PC-3 (cell line): ENCODE results near the gene JADE3. TPM values are rescaled to one million over a fixed set of nuclear protein-coding genes. Genes with fewer than 3 reads are reported as not detected.
"Not testable (repeated sequence)": the region's sequence is repeated elsewhere in the genome, so short reads cannot be mapped to it uniquely, and the experiment has no call there.

Experiments used
- ATAC-seq: fragments of 200-7000 bp; cut with Tn5 transposase; 2 replicates; pipeline ENCODE4 v1.9.1; 2020; ENCODE audit warnings: mild to moderate bottlenecking, moderate library complexity
- BruUV-seq: library from RNA; stranded (reverse); fragments of 400-500 nt; replicated peaks from 2 replicates; lab custom pipeline; 2021; lab: Mats Ljungman, UMichigan
- CTCF ChIA-PET: fragments of 300-600 bp; sonication (Branson Sonifier 250); formaldehyde crosslinking; loops from one replicate; lab custom pipeline; 2022; ENCODE audit warnings: antibody characterized with exemption; lab: Charles Lee
- POLR2A ChIA-PET: fragments of 300-600 bp; sonication (Branson Sonifier 250); formaldehyde crosslinking; loops from one replicate; lab custom pipeline; 2022; ENCODE audit warnings: antibody characterized with exemption; ENCODE audit not compliant: unreplicated experiment; lab: Charles Lee
- DNase-seq: peaks from one replicate; pipeline ENCODE4 v3.0.0-alpha.2; 2015
- H2AFZ ChIP-seq: fragments of 300-600 bp; sonication (generic); 2 replicates; pipeline ENCODE4 v1.6.0; 2016; ENCODE audit warnings: antibody characterized with exemption, low read length
- H3F3A ChIP-seq: fragments of 300-600 bp; sonication (generic); one replicate; pipeline ENCODE4 v1.6.0; 2017; ENCODE audit warnings: antibody characterized with exemption, low read length, control low read depth, mild to moderate bottlenecking; ENCODE audit not compliant: unreplicated experiment
- H3K27ac ChIP-seq: fragments of 300-600 bp; sonication (generic); 2 replicates; pipeline ENCODE4 v1.5.1; 2016; ENCODE audit warnings: mild to moderate bottlenecking, low read length
- H3K27me3 ChIP-seq: fragments of 300-600 bp; sonication (generic); 2 replicates; pipeline ENCODE4 v1.6.1; 2016; ENCODE audit warnings: low read length, mixed read lengths
- H3K36me3 ChIP-seq: fragments of 300-600 bp; sonication (generic); 2 replicates; pipeline ENCODE4 v1.6.1; 2016; ENCODE audit warnings: low read depth, mixed run types, low read length, mixed read lengths
- H3K4me1 ChIP-seq: fragments of 300-600 bp; sonication (generic); 2 replicates; pipeline ENCODE4 v1.5.1; 2016; ENCODE audit warnings: low read length; ENCODE audit not compliant: insufficient read depth
- H3K4me2 ChIP-seq: fragments of 300-600 bp; sonication (generic); 2 replicates; pipeline ENCODE4 v1.6.0; 2016; ENCODE audit warnings: low read length
- H3K4me3 ChIP-seq: fragments of 300-600 bp; sonication (generic); 2 replicates; pipeline ENCODE4 v1.5.1; 2016; ENCODE audit warnings: mild to moderate bottlenecking, low read length, mixed read lengths
- H3K79me2 ChIP-seq: fragments of 300-600 bp; sonication (generic); 2 replicates; pipeline ENCODE4 v1.6.1; 2017; ENCODE audit warnings: low read length, mixed read lengths
- H3K9ac ChIP-seq: fragments of 300-600 bp; sonication (generic); 2 replicates; pipeline ENCODE4 v1.6.0; 2016; ENCODE audit warnings: mild to moderate bottlenecking, low read length
- H3K9me2 ChIP-seq: fragments of 300-600 bp; sonication (generic); replicated peaks from 2 replicates; pipeline ENCODE4 v1.6.1; 2016; ENCODE audit warnings: mixed run types, low read length, mixed read lengths
- H3K9me3 ChIP-seq: fragments of 300-600 bp; sonication (generic); 2 replicates; pipeline ENCODE4 v1.6.1; 2016; ENCODE audit warnings: low read length, mixed read lengths
- H4K20me1 ChIP-seq: fragments of 300-600 bp; sonication (generic); 2 replicates; pipeline ENCODE4 v1.6.1; 2016; ENCODE audit warnings: low read length, mixed read lengths
- EZH2 ChIP-seq: fragments of 300-600 bp; sonication (generic); IDR thresholded peaks from one replicate; pipeline ENCODE4 v1.6.1; 2017; ENCODE audit warnings: antibody characterized with exemption, mild to moderate bottlenecking, low read length; ENCODE audit not compliant: unreplicated experiment
- EZH2phosphoT487 ChIP-seq: fragments of 300-600 bp; sonication (generic); IDR thresholded peaks from 2 replicates; pipeline ENCODE4 v1.6.1; 2018; ENCODE audit warnings: mild to moderate bottlenecking, antibody characterized with exemption, low read length, borderline replicate concordance
- intact Hi-C: fragments of 100-400 bp; cut with micrococcal nuclease; formaldehyde crosslinking; loops from 2 replicates; pipeline ENCODE4 v1.9.0; 2023
- total RNA-seq: library from RNA; depleted of rRNA; stranded (reverse); fragments of >200 nt; gene quantifications from 2 replicates; pipeline ENCODE4 v1.2.3, GENCODE V29; 2014
- TF ChIP-seq, protein P1 (sequence below): fragments of 300-600 bp; sonication (generic); conservative IDR thresholded peaks from 2 replicates; pipeline ENCODE4 v1.5.1; 2017; ENCODE audit warnings: antibody characterized with exemption, low read depth, mild to moderate bottlenecking, low read length

Gene JADE3
- total RNA-seq, 1 experiment from 2014 or later: 7.1 TPM

DNA sequence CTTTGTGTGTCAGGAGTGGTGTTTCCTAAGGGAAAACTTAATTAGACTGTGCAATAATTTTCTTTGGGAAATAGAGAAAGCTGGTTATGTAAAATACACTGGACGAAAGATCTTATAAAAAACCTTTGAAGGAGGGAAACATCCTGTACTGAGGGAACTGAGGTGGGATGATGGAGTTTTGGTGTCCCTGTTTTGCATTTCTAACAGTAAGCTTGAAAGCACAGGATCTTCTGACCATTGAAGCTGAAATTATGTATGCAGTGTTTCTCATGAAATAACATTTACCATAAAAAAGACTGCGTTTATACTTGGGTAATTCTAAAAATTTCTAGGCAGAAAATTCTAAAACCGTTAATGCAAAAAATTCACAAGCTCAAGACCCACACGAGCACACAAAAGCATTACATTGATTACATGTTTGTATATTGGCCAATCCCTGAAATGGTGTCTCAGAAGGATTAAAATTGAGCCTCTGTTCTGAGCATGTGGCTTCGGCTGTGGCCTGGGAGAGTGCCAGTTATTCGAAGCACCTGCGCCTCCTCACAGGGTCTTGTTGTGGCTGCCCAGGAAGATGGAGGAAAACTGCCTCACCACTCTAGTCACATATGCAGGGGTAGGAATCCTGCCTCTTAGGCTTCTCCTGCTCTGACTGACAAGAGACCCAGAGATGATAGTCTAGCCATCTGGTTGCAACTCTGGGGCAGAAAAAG, 49.5 kb downstream of the JADE3 start:
- Histone ChIP-seq H3K79me2 (peaks cover 39% of the 10 kb centered on the region), H3F3A (no peaks in the 10 kb centered on the region), H3K36me3 (no peaks in the 10 kb centered on the region), H3K4me1 (peaks cover 5% of the 10 kb centered on the region; the same call in 1 of the 2 replicates), H3K9me2 (no peaks in the 10 kb centered on the region), H2AFZ (no peak overlapping the region), H4K20me1 (no peaks in the 10 kb centered on the region), H3K9ac (no peak overlapping the region), H3K4me2 (no peak overlapping the region), H3K27me3 (no peaks in the 10 kb centered on the region), H3K27ac (no peak overlapping the region), H3K9me3 (no peaks in the 10 kb centered on the region), H3K4me3 (no peak overlapping the region)
- TF ChIP-seq EZH2phosphoT487 (no peak), EZH2 (no peak)
- TF ChIP-seq, protein P1, sequence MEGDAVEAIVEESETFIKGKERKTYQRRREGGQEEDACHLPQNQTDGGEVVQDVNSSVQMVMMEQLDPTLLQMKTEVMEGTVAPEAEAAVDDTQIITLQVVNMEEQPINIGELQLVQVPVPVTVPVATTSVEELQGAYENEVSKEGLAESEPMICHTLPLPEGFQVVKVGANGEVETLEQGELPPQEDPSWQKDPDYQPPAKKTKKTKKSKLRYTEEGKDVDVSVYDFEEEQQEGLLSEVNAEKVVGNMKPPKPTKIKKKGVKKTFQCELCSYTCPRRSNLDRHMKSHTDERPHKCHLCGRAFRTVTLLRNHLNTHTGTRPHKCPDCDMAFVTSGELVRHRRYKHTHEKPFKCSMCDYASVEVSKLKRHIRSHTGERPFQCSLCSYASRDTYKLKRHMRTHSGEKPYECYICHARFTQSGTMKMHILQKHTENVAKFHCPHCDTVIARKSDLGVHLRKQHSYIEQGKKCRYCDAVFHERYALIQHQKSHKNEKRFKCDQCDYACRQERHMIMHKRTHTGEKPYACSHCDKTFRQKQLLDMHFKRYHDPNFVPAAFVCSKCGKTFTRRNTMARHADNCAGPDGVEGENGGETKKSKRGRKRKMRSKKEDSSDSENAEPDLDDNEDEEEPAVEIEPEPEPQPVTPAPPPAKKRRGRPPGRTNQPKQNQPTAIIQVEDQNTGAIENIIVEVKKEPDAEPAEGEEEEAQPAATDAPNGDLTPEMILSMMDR: no peak
- no peak for DNase-seq
- intact Hi-C loops: no loop called here
- BruUV-seq: no TSS peak
- ATAC-seq: no peak
- ChIA-PET POLR2A (no interaction called here), CTCF (interaction anchor here (0.6 kb wide), 1 partner anchor 38 kb away, joined by 3 read pairs; no protein-coding TSS in a partner anchor)

DNA sequence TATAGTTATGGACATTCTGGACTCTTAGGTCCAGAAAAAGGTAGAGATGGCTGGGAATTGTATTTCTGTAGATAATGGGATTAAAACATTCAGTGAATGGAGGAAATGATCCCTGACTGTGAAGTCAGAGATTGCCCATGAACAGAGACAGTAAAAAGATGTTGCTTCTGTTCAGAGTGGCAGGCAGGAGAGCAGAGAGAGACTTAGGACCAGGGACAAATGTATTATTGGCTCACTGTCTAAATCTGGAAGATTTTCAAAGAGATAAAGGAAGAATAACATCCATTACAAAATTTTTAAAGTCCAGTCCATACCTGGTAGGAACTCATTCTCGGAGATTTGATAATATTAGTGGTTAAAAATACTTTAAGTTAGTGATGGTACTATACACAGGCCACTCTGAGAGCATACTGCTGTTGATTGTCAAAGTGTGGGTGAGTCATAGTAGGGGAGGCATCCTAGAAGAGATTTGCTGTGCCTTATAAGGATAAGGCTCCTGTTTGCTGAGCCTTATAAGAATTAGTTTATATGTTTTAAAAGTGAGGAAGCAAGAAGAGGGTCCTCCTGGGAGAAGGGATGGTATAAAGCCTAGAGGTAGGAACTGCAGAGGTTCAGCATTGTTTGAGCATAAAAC, 53.0 kb downstream of the JADE3 start:
- H3F3A ChIP-seq: no peaks in the 10 kb centered on the region
- H3K9me3 ChIP-seq: no peaks in the 10 kb centered on the region
- peaks cover 19% of the 10 kb centered on the region; the same call in 1 of the 2 replicates for H3K79me2 ChIP-seq
- DNase-seq (peak; percentile 19), ATAC-seq (peak; percentile 78)
- H3K9me2 ChIP-seq: no peaks in the 10 kb centered on the region
- H3K4me2 ChIP-seq: no peak overlapping the region
- H3K27ac ChIP-seq: no peak overlapping the region
- H2AFZ ChIP-seq: no peak overlapping the region
- H3K4me3 ChIP-seq: no peak overlapping the region
- no TSS peak for BruUV-seq
- H3K9ac ChIP-seq: no peak overlapping the region
- ChIA-PET POLR2A (no interaction called here), CTCF (no interaction called here)
- no peaks in the 10 kb centered on the region for H3K27me3 ChIP-seq
- no peaks in the 10 kb centered on the region for H3K4me1 ChIP-seq
- H4K20me1 ChIP-seq: no peaks in the 10 kb centered on the region
- no peaks in the 10 kb centered on the region for H3K36me3 ChIP-seq
- intact Hi-C loops: no loop called here
- TF ChIP-seq EZH2phosphoT487: no peak
- TF ChIP-seq, protein P1: no peak
- TF ChIP-seq EZH2: no peak

DNA sequence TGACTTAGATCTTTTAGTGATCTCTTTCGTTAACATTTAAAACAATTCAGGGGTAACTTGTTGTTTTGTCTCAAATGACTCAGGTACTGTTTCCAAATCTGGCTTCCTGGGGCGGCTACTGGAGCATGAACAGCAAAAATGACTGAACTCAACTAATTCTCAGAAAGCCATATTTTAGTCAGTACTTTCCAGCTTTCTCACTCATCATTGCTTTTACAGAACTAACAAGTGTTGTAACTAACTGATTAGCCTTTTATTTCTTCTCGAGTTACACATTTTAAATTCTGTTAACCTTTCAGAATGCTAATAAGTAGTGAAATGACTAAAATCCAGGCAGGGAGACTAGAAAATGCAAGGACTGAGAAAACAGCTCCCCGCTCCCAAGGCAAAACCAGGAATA, 55.3 kb downstream of the JADE3 start:
- Histone ChIP-seq H3K4me3 (no peak overlapping the region), H3K4me2 (no peak overlapping the region), H3K4me1 (no peaks in the 10 kb centered on the region), H4K20me1 (no peaks in the 10 kb centered on the region), H3F3A (no peaks in the 10 kb centered on the region), H3K9me3 (no peaks in the 10 kb centered on the region), H3K27me3 (no peaks in the 10 kb centered on the region), H3K9me2 (no peaks in the 10 kb centered on the region), H3K79me2 (no peaks in the 10 kb centered on the region), H3K27ac (no peak overlapping the region), H3K36me3 (no peaks in the 10 kb centered on the region), H3K9ac (no peak overlapping the region), H2AFZ (no peak overlapping the region)
- ChIA-PET POLR2A (no interaction called here), CTCF (no interaction called here)
- DNase-seq (no peak), ATAC-seq (no peak)
- intact Hi-C loops: no loop called here
- BruUV-seq: no TSS peak
- no peak for TF ChIP-seq EZH2
- TF ChIP-seq, protein P1: no peak
- TF ChIP-seq EZH2phosphoT487: no peak

DNA sequence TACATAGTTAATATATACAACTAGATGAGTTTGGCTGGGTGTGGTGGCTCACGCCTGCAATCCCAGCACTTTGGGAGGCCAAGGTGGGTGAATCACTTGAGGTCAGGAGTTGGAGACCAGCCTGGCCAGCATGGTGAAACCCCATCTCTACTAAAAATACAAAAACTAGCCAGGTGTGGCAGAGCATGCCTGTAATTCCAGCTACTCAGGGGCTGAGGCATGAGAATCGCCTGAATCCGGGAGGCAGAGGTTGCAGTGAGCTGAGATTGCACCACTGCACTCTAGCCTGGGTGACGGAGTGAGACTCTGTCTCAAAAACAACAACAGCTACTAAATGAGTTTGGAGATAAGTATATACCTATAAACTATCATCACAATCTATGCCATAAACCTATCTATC, 64.8 kb downstream of the JADE3 start:
- POLR2A ChIA-PET, H3K4me2 ChIP-seq, H3K9me3 ChIP-seq, ATAC-seq, H2AFZ ChIP-seq, BruUV-seq, H3K4me3 ChIP-seq, H3K9me2 ChIP-seq, DNase-seq, H3K36me3 ChIP-seq, H3K27me3 ChIP-seq, H3K9ac ChIP-seq, H3K27ac ChIP-seq, CTCF ChIA-PET, H3F3A ChIP-seq, H4K20me1 ChIP-seq: not testable (repeated sequence)
- H3K79me2 ChIP-seq: peaks cover 26% of the 10 kb centered on the region
- intact Hi-C loops: loop anchor here (2.0 kb wide), 1 partner anchor 116 kb away; no protein-coding TSS in a partner anchor
- peaks cover 20% of the 10 kb centered on the region for H3K4me1 ChIP-seq
